Stomach smooth muscle (tissue), 2 donors: Measurements from ENCODE around the gene TAF3.
"Not testable (repeated sequence)": the region's sequence is repeated elsewhere in the genome, so short reads cannot be mapped to it uniquely, and the experiment has no call there.

Experiments used
- H3K27ac ChIP-seq: one replicate; pipeline ENCODE4 v1.7.0; 2013; ENCODE audit warnings: mild to moderate bottlenecking, low read length, inconsistent platforms
- H3K27me3 ChIP-seq, 2 donors: one replicate each; pipeline ENCODE4 v1.7.0; 2013; ENCODE audit warnings: low read length in 2 of 2; ENCODE audit not compliant: insufficient read depth in 2 of 2, control insufficient read depth in 1 of 2
- H3K36me3 ChIP-seq, 2 donors: one replicate each; pipeline ENCODE4 v1.7.0; 2013; ENCODE audit warnings: low read length in 2 of 2; ENCODE audit not compliant: control insufficient read depth in 2 of 2, insufficient read depth in 2 of 2
- H3K4me1 ChIP-seq: one replicate; pipeline ENCODE4 v1.7.0; 2013; ENCODE audit warnings: low read length; ENCODE audit not compliant: control insufficient read depth, insufficient read depth
- H3K4me3 ChIP-seq, 2 donors: one replicate each; pipeline ENCODE4 v1.7.0; 2013; ENCODE audit warnings: low read length in 2 of 2
- H3K9ac ChIP-seq, 2 donors: one replicate each; pipeline ENCODE4 v1.7.0; 2013; ENCODE audit warnings: low read length in 2 of 2, mild to moderate bottlenecking in 1 of 2
- H3K9me3 ChIP-seq, 2 donors: one replicate each; pipeline ENCODE4 v1.7.0; 2013; ENCODE audit warnings: low read length in 2 of 2; ENCODE audit not compliant: control insufficient read depth in 2 of 2
- donor health status: healthy.
- donor health status: Pancreatic carcinoma.

TAF3 gene

DNA sequence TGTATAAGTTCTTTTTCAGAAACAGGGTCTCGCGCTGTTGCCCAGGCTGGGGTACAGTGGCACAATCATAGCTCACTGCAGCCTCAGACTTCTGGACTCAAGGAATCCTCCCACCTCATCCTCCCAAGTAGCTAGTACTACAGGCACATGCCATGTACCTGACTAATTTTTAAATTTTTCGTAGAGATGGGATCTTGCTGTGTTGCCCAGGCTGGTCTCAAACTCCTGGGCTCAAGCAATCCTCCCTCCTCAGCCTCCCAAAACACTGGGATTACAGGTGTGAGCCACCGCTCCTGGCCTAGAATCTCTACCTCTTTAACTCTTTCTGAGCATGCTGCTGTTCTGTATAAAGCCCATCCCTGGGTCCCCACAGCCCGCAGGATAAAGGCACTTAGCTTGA lies 212.9 kb downstream of the TAF3 start:
- not testable (repeated sequence) for H3K9ac ChIP-seq, H3K36me3 ChIP-seq, H3K9me3 ChIP-seq, H3K27ac ChIP-seq, H3K4me3 ChIP-seq
- Histone ChIP-seq H3K27me3 (peaks cover 47 to 50% of the 10 kb centered on the region in 2 donors), H3K4me1 (peaks cover 15% of the 10 kb centered on the region)

DNA sequence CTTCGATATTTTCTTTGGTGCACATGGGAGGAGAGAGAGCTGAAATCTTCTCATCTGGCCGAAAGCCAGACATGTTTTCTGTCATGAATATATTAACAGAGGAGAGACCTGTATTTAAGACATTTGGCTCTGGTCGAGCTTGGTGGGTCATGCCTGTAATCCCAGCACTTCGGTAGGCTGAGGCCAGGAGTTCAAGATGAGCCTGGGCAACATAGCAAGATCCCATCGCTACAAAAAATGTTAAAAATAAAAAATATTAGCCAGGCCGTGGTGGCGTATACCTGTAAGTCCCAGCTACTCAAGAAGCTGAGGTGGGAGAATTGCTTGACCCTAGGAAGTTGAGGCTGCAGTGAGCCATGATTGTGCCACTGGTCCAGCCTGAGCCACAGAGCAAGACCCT lies 214.3 kb downstream of the TAF3 start:
- Histone ChIP-seq H3K4me3 (no peak overlapping the region), H3K36me3 (no peaks in the 10 kb centered on the region), H3K9me3 (peaks cover 0 to 3% of the 10 kb centered on the region in 2 donors), H3K4me1 (peaks cover 20% of the 10 kb centered on the region), H3K27ac (no peak overlapping the region), H3K9ac (no peak overlapping the region), H3K27me3 (peaks cover 50 to 51% of the 10 kb centered on the region in 2 donors)

DNA sequence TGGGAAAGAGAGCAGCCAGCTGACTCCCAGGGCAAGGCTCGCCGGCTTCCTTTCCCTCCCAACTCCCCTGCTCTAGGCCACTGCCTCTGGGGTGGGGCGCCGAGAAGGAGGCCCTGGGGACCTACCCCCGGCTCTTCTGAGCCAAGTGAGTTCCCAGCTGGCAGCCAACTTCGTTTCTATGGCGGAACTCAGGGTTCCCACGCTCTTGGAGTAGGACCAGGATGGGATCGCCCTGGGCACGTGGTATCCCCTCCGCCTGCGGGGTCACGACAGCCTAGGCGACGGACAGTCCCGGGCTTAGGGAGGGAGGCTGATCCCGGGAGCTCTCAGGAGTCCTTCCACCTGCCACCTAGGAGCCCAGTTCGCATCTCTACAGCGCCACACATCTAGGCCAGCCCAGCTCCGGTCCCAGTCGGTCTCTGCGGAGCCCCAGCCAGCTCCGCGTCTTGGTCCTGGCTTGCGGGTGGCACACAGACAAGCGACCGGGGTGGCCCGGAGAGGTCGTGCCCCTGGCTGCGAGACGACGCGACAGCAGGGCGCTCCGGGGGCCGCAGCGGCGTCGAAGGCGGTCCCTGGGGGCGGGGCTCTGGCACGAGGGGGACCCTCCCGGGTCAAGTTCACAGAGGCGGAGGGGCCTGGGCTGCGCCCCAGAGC lies 215.6 kb downstream of the TAF3 start:
- H3K27me3 ChIP-seq, result peaks cover 62 to 63% of the 10 kb centered on the region in 2 donors

DNA sequence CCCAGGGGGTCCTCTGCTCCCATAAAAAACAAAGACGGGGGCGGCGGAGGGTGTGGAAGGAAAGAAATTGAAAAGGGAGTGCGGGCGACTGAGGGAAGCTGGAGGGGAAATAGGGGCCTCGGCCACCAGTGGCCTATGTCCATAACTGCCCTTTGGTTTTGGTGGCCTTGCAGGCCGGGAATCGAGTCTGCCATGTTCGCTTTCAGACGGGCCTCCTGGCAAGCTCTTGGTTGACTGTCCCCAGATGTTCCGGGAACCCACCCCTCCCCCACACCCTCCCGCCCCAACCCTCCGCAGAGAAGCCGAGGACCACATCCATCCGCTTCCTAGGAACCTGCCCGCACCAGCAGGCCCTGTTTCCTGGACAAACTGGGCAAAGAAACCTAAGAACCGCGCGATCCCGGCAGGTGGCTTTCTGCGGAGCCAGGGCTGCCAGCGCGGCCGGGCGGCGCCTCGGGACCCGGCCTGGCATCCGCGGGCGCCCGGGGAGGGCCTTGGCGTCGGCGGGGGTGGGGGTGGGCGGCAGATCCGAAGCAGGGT lies 216.2 kb downstream of the TAF3 start:
- H3K9ac ChIP-seq, result no peak overlapping the region
- peaks cover 20% of the 10 kb centered on the region for H3K4me1 ChIP-seq
- peaks cover 3 to 6% of the 10 kb centered on the region in 2 donors for H3K9me3 ChIP-seq
- H3K27me3 ChIP-seq, result peaks cover 67 to 69% of the 10 kb centered on the region in 2 donors
- H3K4me3 ChIP-seq, result no peak overlapping the region
- H3K36me3 ChIP-seq, result no peaks in the 10 kb centered on the region
- H3K27ac ChIP-seq, result no peak overlapping the region

More for the DNA sequence above, 215.6 kb downstream of the TAF3 start:
- peak overlapping the region in 1 of 2 donors; percentile 22 for H3K4me3 ChIP-seq
- H3K9me3 ChIP-seq, result peaks cover under 1 to 3% of the 10 kb centered on the region in 2 donors
- peaks cover 20% of the 10 kb centered on the region for H3K4me1 ChIP-seq
- no peak overlapping the region for H3K9ac ChIP-seq
- no peaks in the 10 kb centered on the region for H3K36me3 ChIP-seq
- no peak overlapping the region for H3K27ac ChIP-seq

DNA sequence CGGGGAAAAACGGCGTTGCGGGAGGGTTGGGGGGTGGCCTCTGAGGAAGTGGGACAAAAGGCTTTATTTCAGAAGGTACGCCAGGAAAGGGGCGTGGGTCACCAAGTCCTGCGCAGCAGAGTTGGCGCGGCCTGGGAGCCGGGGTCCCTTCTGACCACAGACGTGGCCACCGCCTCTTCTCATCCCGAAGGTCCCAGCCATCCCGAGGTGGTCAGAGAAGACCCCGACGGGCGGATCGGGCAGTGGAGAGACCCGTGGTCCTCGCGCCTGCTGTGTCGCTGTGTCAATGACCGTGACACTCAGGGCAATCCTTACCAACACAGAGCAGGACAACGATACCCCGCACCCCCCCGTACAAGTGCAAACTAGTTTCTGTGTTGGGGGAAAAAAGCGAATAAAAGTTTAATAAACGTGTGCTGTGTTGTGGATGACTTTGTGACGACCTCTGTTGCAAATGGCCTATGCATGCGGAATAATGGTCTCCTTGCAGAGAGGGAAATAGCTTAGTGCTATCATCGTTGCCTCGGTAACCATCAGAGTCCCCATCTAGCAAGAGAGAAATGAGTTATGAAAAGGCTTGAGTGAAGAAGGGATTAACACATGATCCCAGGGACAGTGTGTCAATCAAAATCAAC lies 216.8 kb downstream of the TAF3 start:
- Histone ChIP-seq H3K9ac (no peak overlapping the region), H3K27ac (no peak overlapping the region), H3K4me1 (peaks cover 20% of the 10 kb centered on the region), H3K36me3 (no peaks in the 10 kb centered on the region), H3K4me3 (peak overlapping the region in 1 of 2 donors; percentile 29), H3K27me3 (peaks cover 70 to 72% of the 10 kb centered on the region in 2 donors), H3K9me3 (peaks cover 3 to 6% of the 10 kb centered on the region in 2 donors)

DNA sequence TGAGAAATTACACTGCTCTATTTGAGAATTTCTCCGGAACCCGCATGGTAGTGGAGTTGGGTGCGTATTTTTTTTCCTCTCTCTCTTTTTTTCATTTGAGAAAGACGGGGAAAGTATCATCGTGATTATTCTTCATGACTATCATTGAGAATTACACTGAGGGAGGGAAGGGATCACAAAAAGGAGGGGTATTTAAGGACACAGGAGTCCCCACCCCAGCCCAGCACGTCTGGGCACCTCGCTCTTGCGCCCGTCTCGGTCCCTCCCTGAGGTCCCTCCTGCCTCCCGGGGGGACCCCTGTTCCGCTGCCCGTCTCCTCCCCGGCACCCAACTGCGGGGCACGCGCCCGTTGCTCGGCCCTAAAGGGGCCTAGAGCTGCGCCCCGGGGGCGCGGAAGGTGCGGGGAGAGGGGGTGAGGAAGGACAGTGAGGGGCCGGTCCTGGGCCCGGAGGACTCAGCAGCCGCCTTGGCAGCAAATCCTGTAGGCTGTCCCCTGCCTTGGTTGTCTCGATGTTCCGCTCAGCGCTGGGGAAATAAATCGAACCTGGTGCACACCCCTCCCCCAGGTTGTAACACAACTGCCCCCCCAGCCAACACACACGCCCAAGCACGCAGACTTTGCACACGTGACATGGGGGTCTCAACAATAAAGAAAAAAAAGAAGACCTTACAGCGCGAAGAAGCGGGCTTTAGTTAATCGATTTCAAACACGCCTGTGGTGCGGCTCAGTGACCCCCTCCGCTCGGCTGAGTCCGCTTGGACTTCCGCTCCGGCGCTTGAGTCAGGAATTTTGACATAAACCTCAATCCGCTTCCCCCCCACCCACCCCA lies 217.6 kb downstream of the TAF3 start:
- no peak overlapping the region for H3K9ac ChIP-seq
- H3K9me3 ChIP-seq, result peaks cover 3 to 6% of the 10 kb centered on the region in 2 donors
- no peak overlapping the region for H3K4me3 ChIP-seq
- H3K27ac ChIP-seq, result no peak overlapping the region
- peaks cover 20% of the 10 kb centered on the region for H3K4me1 ChIP-seq
- H3K27me3 ChIP-seq, result peaks cover 72% of the 10 kb centered on the region in 2 donors
- H3K36me3 ChIP-seq, result no peaks in the 10 kb centered on the region

DNA sequence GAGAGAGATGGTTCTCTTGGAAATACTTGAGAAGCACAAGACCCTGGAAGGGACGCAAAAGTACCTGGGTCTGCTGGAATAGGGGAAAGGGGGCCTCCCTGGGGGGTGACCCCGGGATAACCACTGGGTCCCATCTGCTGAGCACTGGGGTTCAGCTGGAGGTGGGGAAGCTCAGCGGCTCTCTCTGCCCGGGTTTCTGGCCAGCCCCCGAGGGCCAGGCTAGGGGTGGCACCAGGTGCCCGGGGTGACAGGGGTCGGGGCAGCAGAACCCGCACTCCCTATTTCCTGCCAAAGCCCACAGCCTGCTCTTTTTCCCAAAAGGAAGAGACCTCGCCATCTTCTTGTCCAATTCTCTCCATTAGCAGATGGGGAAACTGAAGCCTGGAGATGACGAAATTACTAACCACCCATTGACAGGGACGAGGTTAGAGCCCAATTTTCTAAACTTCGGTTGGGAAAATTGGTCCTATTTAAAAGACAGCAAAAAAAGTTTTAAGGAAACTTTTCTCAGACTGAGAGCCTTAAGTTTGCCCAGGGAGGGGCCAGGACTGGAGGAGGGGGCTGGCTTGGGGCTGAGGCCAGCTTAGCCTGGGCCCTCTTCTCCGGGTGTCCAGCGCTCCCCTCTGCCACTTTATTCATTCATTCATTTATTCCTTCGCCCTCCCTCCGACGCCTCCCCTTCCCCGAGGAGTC lies 218.3 kb downstream of the TAF3 start:
- H3K4me3 ChIP-seq, result no peak overlapping the region

DNA sequence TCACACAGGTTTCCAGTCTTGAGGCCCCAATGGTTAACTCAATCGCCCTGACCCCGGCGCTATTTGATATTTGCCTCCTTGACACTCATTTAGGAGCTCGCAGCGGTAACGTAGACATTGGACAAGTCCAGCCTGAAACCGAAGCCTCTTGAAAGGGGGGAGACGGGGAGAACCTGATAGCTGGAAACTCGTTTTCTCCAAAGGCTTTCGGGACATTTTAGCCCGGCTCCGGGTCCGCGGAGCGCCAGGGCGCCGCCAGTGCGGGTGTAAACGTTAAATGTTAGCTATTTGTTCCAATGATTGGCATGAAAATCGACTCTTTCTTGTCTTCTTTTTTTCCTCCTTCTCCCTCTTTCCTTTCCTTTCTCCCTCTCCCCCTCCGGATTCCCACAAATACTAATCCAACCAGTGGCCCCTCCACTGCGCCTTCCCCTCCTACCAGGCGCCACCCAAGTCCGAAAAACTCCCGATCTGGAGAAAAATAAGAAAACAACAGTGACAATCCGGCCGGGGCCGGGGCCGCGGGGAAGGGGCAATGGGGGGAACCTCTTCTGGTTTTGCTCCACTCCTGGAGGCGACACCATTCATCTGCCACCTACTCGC lies 219.0 kb downstream of the TAF3 start:
- peaks cover 20% of the 10 kb centered on the region for H3K4me1 ChIP-seq
- peaks cover 3% of the 10 kb centered on the region in 2 donors for H3K9me3 ChIP-seq
- H3K36me3 ChIP-seq, result no peaks in the 10 kb centered on the region
- no peak overlapping the region for H3K4me3 ChIP-seq
- H3K27ac ChIP-seq, result no peak overlapping the region
- H3K9ac ChIP-seq, result no peak overlapping the region
- peaks cover 76 to 84% of the 10 kb centered on the region in 2 donors for H3K27me3 ChIP-seq

More for the DNA sequence above, 218.3 kb downstream of the TAF3 start:
- Histone ChIP-seq H3K27me3 (peaks cover 72 to 77% of the 10 kb centered on the region in 2 donors), H3K36me3 (no peaks in the 10 kb centered on the region), H3K27ac (no peak overlapping the region), H3K4me1 (peaks cover 20% of the 10 kb centered on the region), H3K9ac (no peak overlapping the region), H3K9me3 (peaks cover 3% of the 10 kb centered on the region in 2 donors)

DNA sequence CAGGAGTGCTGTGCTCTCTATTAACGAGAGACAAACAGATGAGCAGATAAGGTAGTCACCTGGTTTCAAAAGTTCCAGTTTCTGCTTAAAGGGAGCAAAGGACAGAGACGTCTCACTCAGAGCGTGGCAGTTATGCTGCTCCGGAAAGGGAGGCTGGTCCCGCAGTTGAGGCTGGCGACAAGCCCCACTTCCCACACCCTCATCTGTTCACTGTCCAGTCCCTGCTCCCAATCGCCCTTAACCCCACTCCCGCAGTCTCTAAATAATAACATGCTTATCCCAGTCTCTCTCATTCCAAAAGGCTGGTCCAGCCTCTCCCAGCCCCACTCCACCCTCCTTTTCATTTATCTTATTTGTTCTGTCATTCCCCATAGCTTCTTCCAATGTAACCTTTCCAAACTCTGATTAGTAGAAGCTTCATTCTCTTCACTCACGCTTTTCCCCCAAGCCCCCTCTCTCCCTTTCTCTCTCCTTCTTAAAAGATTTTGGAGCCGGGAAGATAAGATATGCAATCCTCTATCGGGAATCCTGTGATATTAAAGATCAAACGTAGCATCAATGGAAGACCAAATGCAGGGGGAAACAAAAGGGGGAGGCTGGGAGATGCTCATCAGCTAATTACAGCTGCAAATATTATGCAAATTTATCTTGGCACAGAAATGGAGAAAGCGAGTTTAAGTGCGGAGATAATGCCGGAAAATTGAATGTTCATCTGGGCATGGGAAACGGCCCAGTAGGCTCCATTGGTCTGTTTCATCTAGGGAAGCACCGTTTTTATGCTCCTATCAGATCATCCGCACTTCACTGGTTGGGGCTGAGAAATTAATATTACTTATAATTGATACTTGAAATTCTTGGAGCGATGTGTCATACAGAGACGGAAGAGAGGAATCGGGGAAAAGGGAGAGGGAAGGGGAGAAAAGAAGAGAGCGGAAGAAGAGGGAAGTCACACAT lies 219.9 kb downstream of the TAF3 start:
- H3K36me3 ChIP-seq, result no peaks in the 10 kb centered on the region
- peaks cover 20% of the 10 kb centered on the region for H3K4me1 ChIP-seq
- peaks cover 3% of the 10 kb centered on the region in 2 donors for H3K9me3 ChIP-seq
- no peak overlapping the region for H3K4me3 ChIP-seq
- H3K27me3 ChIP-seq, result peaks cover 82 to 92% of the 10 kb centered on the region in 2 donors
- H3K27ac ChIP-seq, result no peak overlapping the region
- H3K9ac ChIP-seq, result no peak overlapping the region
